SK-N-SH (cell line): Measurements from ENCODE around the gene EIF3B. TPM values are rescaled to one million over a fixed set of nuclear protein-coding genes. Genes with fewer than 3 reads are reported as not detected.

ENCODE experiments used
- CTCF ChIA-PET: fragments of 300-600, 350-600 bp; formaldehyde crosslinking; extraction: SDS; loops from one replicate; lab custom pipeline; 2021; lab: Yijun Ruan, JAX
- POLR2A ChIA-PET: fragments of 350-600 bp; sonication (Branson Sonifier 250); formaldehyde crosslinking; extraction: SDS; loops from one replicate; lab custom pipeline; 2020; ENCODE audit warnings: antibody characterized with exemption, inconsistent platforms; lab: Yijun Ruan, JAX
- DNase-seq: peaks from one replicate; pipeline ENCODE4 v3.0.0; 2012
- H2AFZ ChIP-seq: fragments of 200-600 bp; sonication (generic); 2 replicates; pipeline ENCODE4 v1.8.1; 2016; ENCODE audit warnings: antibody characterized with exemption, mild to moderate bottlenecking, low read depth
- H3F3A ChIP-seq: fragments of 200-600 bp; sonication (generic); replicated peaks from 2 replicates; pipeline ENCODE3; 2016; ENCODE audit warnings: antibody characterized with exemption, mild to moderate bottlenecking; ENCODE audit not compliant: insufficient read depth
- H3K27ac ChIP-seq, 2 experiments: fragments of 200-500 bp in 1 of 2; fragments of 200-600 bp in 1 of 2; sonication (Bioruptor generic) in 1 of 2; sonication (generic), shearing (Covaris generic) in 1 of 2; 2 replicates each; pipeline versions ENCODE4 v1.5.1 to v1.6.1; 2014 to 2016; ENCODE audit warnings: low read depth in 2 of 2, inconsistent platforms in 1 of 2, low read length in 1 of 2, mild to moderate bottlenecking in 1 of 2, mixed read lengths in 1 of 2
- H3K27me3 ChIP-seq: fragments of 200-600 bp; sonication (generic), shearing (Covaris generic); 2 replicates; pipeline ENCODE4 v1.6.1; 2016; ENCODE audit warnings: mixed run types; ENCODE audit not compliant: insufficient read depth
- H3K36me3 ChIP-seq, 2 experiments: fragments of 200-500 bp in 1 of 2; fragments of 200-600 bp in 1 of 2; sonication (Bioruptor generic) in 1 of 2; sonication (generic) in 1 of 2; replicated peaks in 1 of 2; 2 replicates each; pipeline versions ENCODE3 to v1.5.1; 2014 to 2016; ENCODE audit warnings: low read length in 1 of 2, mild to moderate bottlenecking in 1 of 2; ENCODE audit not compliant: insufficient read depth in 2 of 2, control insufficient read depth in 1 of 2
- H3K4me1 ChIP-seq, 2 experiments: fragments of 200-500 bp in 1 of 2; fragments of 200-600 bp in 1 of 2; sonication (Bioruptor generic) in 1 of 2; sonication (generic), shearing (Covaris generic) in 1 of 2; 2 replicates each; pipeline versions ENCODE4 v1.5.1 to v1.6.1; 2014 to 2016; ENCODE audit warnings: low read depth in 1 of 2, low read length in 1 of 2, mixed run types in 1 of 2; ENCODE audit not compliant: insufficient read depth in 2 of 2, control insufficient read depth in 1 of 2
- H3K4me2 ChIP-seq: fragments of 200-600 bp; sonication (generic), shearing (Covaris generic); 2 replicates; pipeline ENCODE4 v1.6.1; 2017; ENCODE audit warnings: mixed run types
- H3K4me3 ChIP-seq, 2 experiments: fragments of 200-500 bp in 1 of 2; fragments of 200-600 bp in 1 of 2; sonication (Bioruptor generic) in 1 of 2; sonication (generic), shearing (Covaris generic) in 1 of 2; 2 replicates each; pipeline versions ENCODE4 v1.5.1 to v1.8.1; 2014 to 2016; ENCODE audit warnings: low read depth in 2 of 2, inconsistent platforms in 1 of 2, low read length in 1 of 2, mild to moderate bottlenecking in 1 of 2, mixed read lengths in 1 of 2, moderate library complexity in 1 of 2
- H3K79me2 ChIP-seq: fragments of 200-600 bp; sonication (generic); 2 replicates; pipeline ENCODE4 v1.8.1; 2017; ENCODE audit warnings: mild to moderate bottlenecking; ENCODE audit not compliant: insufficient read depth
- H3K9ac ChIP-seq: fragments of 200-600 bp; sonication (generic); 2 replicates; pipeline ENCODE4 v1.6.1; 2017; ENCODE audit warnings: mixed run types
- H3K9me2 ChIP-seq: fragments of 200-600 bp; sonication (generic); 2 replicates; pipeline ENCODE4 v1.6.1; 2017; ENCODE audit warnings: mixed run types
- H3K9me3 ChIP-seq: fragments of 200-600 bp; sonication (generic); 2 replicates; pipeline ENCODE4 v1.6.1; 2017; ENCODE audit warnings: mixed run types, mild to moderate bottlenecking, moderate library complexity
- H4K20me1 ChIP-seq: fragments of 200-600 bp; sonication (generic); 2 replicates; pipeline ENCODE4 v1.6.1; 2017; ENCODE audit warnings: mild to moderate bottlenecking, mixed run types; ENCODE audit not compliant: insufficient read depth
- ELF1 ChIP-seq: IDR thresholded peaks from 2 replicates; pipeline ENCODE4 v1.4.0; 2012
- EZH2phosphoT487 ChIP-seq: fragments of 200-600 bp; sonication (generic); IDR thresholded peaks from 2 replicates; pipeline ENCODE4 v1.6.1; 2017; ENCODE audit warnings: low read depth, mixed run types, mild to moderate bottlenecking, antibody characterized with exemption, moderate library complexity, borderline replicate concordance
- FOXJ3 ChIP-seq: sonication (generic); formaldehyde crosslinking; IDR thresholded peaks from 2 replicates; pipeline ENCODE4 v1.5.1; 2020; ENCODE audit warnings: mild to moderate bottlenecking, missing genetic modification reagents
- GABPA ChIP-seq: IDR thresholded peaks from 2 replicates; pipeline ENCODE4 v1.4.0; 2012; ENCODE audit warnings: low read depth, mild to moderate bottlenecking
- GATA2 ChIP-seq: sonication (generic); formaldehyde crosslinking; IDR thresholded peaks from 2 replicates; pipeline ENCODE4 v1.5.0; 2020; ENCODE audit warnings: mild to moderate bottlenecking, missing genetic modification reagents
- MEF2A ChIP-seq: IDR thresholded peaks from 2 replicates; pipeline ENCODE4 v1.4.0; 2012; ENCODE audit warnings: low read depth, borderline replicate concordance
- MXI1 ChIP-seq: IDR thresholded peaks from 2 replicates; pipeline ENCODE4 v1.6.1; 2012; ENCODE audit warnings: mild to moderate bottlenecking, low read depth, low read length, improper control_type of control experiment
- NFIC ChIP-seq: IDR thresholded peaks from 2 replicates; pipeline ENCODE4 v1.4.0; 2012; ENCODE audit warnings: borderline replicate concordance
- NRF1 ChIP-seq: IDR thresholded peaks from 2 replicates; pipeline ENCODE4 v1.6.1; 2012; ENCODE audit warnings: low read depth, mild to moderate bottlenecking, low read length
- POLR2AphosphoS5 ChIP-seq: IDR thresholded peaks from 2 replicates; pipeline ENCODE4 v1.6.1; 2012; ENCODE audit warnings: low read depth, low read length
- RFX5 ChIP-seq: IDR thresholded peaks from 2 replicates; pipeline ENCODE4 v1.6.1; 2012; ENCODE audit warnings: mild to moderate bottlenecking, improper control_type of control experiment, low read length
- RXRA ChIP-seq: IDR thresholded peaks from 2 replicates; pipeline ENCODE4 v1.4.0; 2012; ENCODE audit warnings: low read depth, mild to moderate bottlenecking, borderline replicate concordance
- SIN3A ChIP-seq: IDR thresholded peaks from 2 replicates; pipeline ENCODE4 v1.6.1; 2012; ENCODE audit warnings: low read depth, mild to moderate bottlenecking, low read length, moderate library complexity, borderline replicate concordance
- TCF12 ChIP-seq: IDR thresholded peaks from 2 replicates; pipeline ENCODE4 v1.4.0; 2012
- TEAD4 ChIP-seq: IDR thresholded peaks from 2 replicates; pipeline ENCODE4 v1.4.0; 2012; ENCODE audit warnings: mild to moderate bottlenecking, borderline replicate concordance; ENCODE audit not compliant: insufficient read depth
- WGBS: methylation state at CpG from one replicate; pipeline ENCODE4 v1.1.6; 2017; ENCODE audit warnings: low lambda C conversion rate; 5-methylcytosine and 5-hydroxymethylcytosine counted together
- polyA plus RNA-seq, 3 experiments: library from polyadenylated mRNA; depleted of rRNA; stranded (reverse); fragments of >200 nt; gene quantifications; 2 replicates each; pipeline ENCODE4 v1.2.3, GENCODE V29; 2012
- TF ChIP-seq, protein P1 (sequence below): IDR thresholded peaks from 2 replicates; pipeline ENCODE4 v1.6.1; 2012; ENCODE audit warnings: mild to moderate bottlenecking, low read depth, low read length, moderate library complexity
- TF ChIP-seq, protein P2 (sequence below): fragments of 150-350 bp; IDR thresholded peaks from 2 replicates; pipeline ENCODE4 v1.6.1; 2017; ENCODE audit warnings: antibody characterized with exemption, low read length, low read depth, borderline replicate concordance
- TF ChIP-seq, protein P3 (sequence below): IDR thresholded peaks from 2 replicates; pipeline ENCODE4; 2012
- TF ChIP-seq, protein P4 (sequence below): IDR thresholded peaks from 2 replicates; pipeline ENCODE4 v1.4.0; 2012; ENCODE audit warnings: low read depth, borderline replicate concordance

EIF3B gene
- polyA plus RNA-seq, 1 of the 3 experiments (the other 2 are of a cell fraction) = 151 TPM

DNA sequence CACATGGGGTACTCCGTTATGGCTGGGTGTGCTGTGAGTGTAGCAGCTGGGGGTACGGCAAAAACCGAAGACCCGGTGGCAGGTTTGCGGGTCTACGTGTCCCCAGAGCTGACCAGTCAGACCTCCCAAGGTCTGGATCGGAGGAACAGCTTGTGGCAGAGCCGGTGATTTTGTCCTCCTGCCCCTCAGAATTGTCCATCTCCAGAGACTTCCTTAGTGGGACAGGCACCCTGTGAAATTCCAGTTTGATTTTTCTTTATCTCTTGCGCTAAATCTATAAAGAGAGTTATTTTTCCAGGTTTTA, 1.0 kb downstream of the EIF3B start:
- H3K9ac ChIP-seq = peak overlapping the region; percentile 95
- TF ChIP-seq FOXJ3 (CRISPR knock-in tag) (no peak), TEAD4 (no peak)
- TF ChIP-seq, protein P1, sequence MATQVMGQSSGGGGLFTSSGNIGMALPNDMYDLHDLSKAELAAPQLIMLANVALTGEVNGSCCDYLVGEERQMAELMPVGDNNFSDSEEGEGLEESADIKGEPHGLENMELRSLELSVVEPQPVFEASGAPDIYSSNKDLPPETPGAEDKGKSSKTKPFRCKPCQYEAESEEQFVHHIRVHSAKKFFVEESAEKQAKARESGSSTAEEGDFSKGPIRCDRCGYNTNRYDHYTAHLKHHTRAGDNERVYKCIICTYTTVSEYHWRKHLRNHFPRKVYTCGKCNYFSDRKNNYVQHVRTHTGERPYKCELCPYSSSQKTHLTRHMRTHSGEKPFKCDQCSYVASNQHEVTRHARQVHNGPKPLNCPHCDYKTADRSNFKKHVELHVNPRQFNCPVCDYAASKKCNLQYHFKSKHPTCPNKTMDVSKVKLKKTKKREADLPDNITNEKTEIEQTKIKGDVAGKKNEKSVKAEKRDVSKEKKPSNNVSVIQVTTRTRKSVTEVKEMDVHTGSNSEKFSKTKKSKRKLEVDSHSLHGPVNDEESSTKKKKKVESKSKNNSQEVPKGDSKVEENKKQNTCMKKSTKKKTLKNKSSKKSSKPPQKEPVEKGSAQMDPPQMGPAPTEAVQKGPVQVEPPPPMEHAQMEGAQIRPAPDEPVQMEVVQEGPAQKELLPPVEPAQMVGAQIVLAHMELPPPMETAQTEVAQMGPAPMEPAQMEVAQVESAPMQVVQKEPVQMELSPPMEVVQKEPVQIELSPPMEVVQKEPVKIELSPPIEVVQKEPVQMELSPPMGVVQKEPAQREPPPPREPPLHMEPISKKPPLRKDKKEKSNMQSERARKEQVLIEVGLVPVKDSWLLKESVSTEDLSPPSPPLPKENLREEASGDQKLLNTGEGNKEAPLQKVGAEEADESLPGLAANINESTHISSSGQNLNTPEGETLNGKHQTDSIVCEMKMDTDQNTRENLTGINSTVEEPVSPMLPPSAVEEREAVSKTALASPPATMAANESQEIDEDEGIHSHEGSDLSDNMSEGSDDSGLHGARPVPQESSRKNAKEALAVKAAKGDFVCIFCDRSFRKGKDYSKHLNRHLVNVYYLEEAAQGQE = no peak
- TF ChIP-seq, protein P2, sequence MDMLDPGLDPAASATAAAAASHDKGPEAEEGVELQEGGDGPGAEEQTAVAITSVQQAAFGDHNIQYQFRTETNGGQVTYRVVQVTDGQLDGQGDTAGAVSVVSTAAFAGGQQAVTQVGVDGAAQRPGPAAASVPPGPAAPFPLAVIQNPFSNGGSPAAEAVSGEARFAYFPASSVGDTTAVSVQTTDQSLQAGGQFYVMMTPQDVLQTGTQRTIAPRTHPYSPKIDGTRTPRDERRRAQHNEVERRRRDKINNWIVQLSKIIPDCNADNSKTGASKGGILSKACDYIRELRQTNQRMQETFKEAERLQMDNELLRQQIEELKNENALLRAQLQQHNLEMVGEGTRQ = no peak
- TF ChIP-seq, protein P3, sequence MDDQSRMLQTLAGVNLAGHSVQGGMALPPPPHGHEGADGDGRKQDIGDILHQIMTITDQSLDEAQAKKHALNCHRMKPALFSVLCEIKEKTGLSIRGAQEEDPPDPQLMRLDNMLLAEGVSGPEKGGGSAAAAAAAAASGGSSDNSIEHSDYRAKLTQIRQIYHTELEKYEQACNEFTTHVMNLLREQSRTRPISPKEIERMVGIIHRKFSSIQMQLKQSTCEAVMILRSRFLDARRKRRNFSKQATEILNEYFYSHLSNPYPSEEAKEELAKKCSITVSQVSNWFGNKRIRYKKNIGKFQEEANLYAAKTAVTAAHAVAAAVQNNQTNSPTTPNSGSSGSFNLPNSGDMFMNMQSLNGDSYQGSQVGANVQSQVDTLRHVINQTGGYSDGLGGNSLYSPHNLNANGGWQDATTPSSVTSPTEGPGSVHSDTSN = no peak
- TF ChIP-seq, all 33 proteins: peak for 0
- Histone ChIP-seq H2AFZ (no peak overlapping the region), H3K9me2 (no peaks in the 10 kb centered on the region), H4K20me1 (peaks cover 57% of the 10 kb centered on the region), H3K4me3 (peak overlapping the region; percentile 76 to 84), H3K36me3 (peaks cover 30 to 32% of the 10 kb centered on the region in 2 experiments), H3K79me2 (peaks cover 82% of the 10 kb centered on the region), H3K4me1 (peaks cover 7 to 18% of the 10 kb centered on the region in 2 experiments), H3K4me2 (peak overlapping the region; percentile 86), H3K27ac (peak overlapping the region in 1 of 2 experiments; percentile 48; a peak in 2 of 4 replicates), H3K9me3 (no peaks in the 10 kb centered on the region), H3K27me3 (no peaks in the 10 kb centered on the region), H3F3A (no peaks in the 10 kb centered on the region)
- no peak for DNase-seq
- CTCF ChIA-PET = interaction anchor here (1.0 to 1.7 kb wide), 2 partner anchors 10 to 113 kb away, joined by 5 read pairs; no protein-coding TSS in a partner anchor
- POLR2A ChIA-PET = interaction anchor here (0.7 to 1.1 kb wide), 3 partner anchors 23 to 123 kb away, joined by 3 to 4 read pairs (median 3); partner anchors contain the start of gene MAD1L1
- under 1% methylated on average over 9 of the region's 9 CpGs for WGBS

DNA sequence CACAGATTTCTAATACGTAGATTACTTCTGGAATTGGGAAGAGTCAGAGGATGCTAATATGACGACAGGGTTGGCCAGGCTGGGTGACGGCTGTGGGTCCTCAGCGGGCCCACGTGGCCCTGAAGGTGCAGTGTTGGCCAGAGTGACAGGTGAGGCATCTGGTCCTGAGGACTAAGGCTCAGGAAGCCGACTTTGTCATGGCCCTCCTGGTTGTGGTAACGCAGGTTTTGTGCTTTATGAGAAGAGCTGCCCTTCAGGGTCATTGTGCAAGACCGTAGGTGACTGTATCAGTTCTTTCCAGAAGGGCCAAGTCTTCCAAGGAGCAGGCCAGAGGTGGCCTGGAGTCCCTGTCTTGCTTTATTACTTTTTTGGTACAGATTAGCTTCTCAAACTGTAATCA, 2.5 kb downstream of the EIF3B start:
- 85% methylated on average over 8 of the region's 8 CpGs for WGBS
- Histone ChIP-seq H3K79me2 (peaks cover 89% of the 10 kb centered on the region), H3K36me3 (peaks cover 40 to 45% of the 10 kb centered on the region in 2 experiments), H3K4me2 (peak overlapping the region; percentile 86; the same call in 1 of the 2 replicates), H2AFZ (no peak overlapping the region), H3K9me3 (no peaks in the 10 kb centered on the region), H3K9me2 (no peaks in the 10 kb centered on the region), H4K20me1 (peaks cover 69% of the 10 kb centered on the region), H3F3A (no peaks in the 10 kb centered on the region), H3K4me1 (peaks cover 7 to 18% of the 10 kb centered on the region in 2 experiments), H3K27ac (no peak overlapping the region), H3K27me3 (no peaks in the 10 kb centered on the region), H3K9ac (no peak overlapping the region; the same call in 1 of the 2 replicates), H3K4me3 (no peak overlapping the region)
- POLR2A ChIA-PET = no interaction called here
- no peak for DNase-seq
- CTCF ChIA-PET = interaction anchor here (1.0 to 4.2 kb wide), 2 partner anchors 9 to 111 kb away, joined by 3 to 14 read pairs; no protein-coding TSS in a partner anchor
- TF ChIP-seq EZH2phosphoT487 (no peak), POLR2AphosphoS5 (no peak), NFIC (no peak), TCF12 (no peak), GABPA (no peak), NRF1 (no peak), MEF2A (no peak), MXI1 (no peak), RFX5 (no peak), ELF1 (no peak), GATA2 (no peak), SIN3A (no peak), RXRA (no peak), FOXJ3 (CRISPR knock-in tag) (no peak)
- TF ChIP-seq, protein P4, sequence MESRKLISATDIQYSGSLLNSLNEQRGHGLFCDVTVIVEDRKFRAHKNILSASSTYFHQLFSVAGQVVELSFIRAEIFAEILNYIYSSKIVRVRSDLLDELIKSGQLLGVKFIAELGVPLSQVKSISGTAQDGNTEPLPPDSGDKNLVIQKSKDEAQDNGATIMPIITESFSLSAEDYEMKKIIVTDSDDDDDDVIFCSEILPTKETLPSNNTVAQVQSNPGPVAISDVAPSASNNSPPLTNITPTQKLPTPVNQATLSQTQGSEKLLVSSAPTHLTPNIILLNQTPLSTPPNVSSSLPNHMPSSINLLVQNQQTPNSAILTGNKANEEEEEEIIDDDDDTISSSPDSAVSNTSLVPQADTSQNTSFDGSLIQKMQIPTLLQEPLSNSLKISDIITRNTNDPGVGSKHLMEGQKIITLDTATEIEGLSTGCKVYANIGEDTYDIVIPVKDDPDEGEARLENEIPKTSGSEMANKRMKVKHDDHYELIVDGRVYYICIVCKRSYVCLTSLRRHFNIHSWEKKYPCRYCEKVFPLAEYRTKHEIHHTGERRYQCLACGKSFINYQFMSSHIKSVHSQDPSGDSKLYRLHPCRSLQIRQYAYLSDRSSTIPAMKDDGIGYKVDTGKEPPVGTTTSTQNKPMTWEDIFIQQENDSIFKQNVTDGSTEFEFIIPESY = no peak
